Right lobe of liver (tissue), 6 donors: ENCODE data around the gene NPHS1. TPM values are rescaled to one million over a fixed set of nuclear protein-coding genes. Genes with fewer than 3 reads are reported as not detected.

ENCODE experiments used
- ATAC-seq, 4 donors: fragments of 200-7000 bp; cut with Tn5 transposase; one replicate each; pipeline ENCODE4 v1.9.1; 2020; ENCODE audit warnings: mild to moderate bottlenecking in 4 of 4, moderate library complexity in 4 of 4
- DNase-seq, 3 donors: peaks; one replicate each; pipeline ENCODE4 v3.0.0-alpha.2; 2020
- H3K27ac ChIP-seq, 3 donors: fragments of 200-600 bp; one replicate each; pipeline ENCODE4 v1.8.0; 2022
- H3K27me3 ChIP-seq, 2 donors: fragments of 200-600 bp; one replicate each; pipeline ENCODE4 v1.8.0; 2022
- H3K36me3 ChIP-seq, 4 donors: fragments of 200-600 bp; sonication (generic) in 1 of 4; one replicate each; pipeline versions ENCODE4 v1.5.1 to v1.8.0; 2017 to 2022; ENCODE audit warnings: control low read depth in 1 of 4
- H3K4me1 ChIP-seq, 4 donors: fragments of 200-600 bp; sonication (generic) in 1 of 4; one replicate each; pipeline versions ENCODE4 v1.5.1 to v1.8.0; 2017 to 2022; ENCODE audit warnings: control low read depth in 1 of 4
- H3K4me3 ChIP-seq, 3 donors: fragments of 200-600 bp; one replicate each; pipeline ENCODE4 v1.8.0; 2022
- H3K9me3 ChIP-seq, 4 donors: fragments of 200-600 bp; sonication (generic) in 1 of 4; one replicate each; pipeline versions ENCODE4 v1.5.1 to v1.8.0; 2017 to 2022; ENCODE audit warnings: control low read depth in 1 of 4
- CTCF ChIP-seq, 4 donors: fragments of 200-600 bp in 3 of 4; fragments of 450-650 bp in 1 of 4; IDR thresholded peaks; one replicate each; pipeline versions ENCODE4 v1.5.1 to v1.8.0; 2016 to 2022; ENCODE audit warnings: antibody characterized with exemption in 4 of 4, mild to moderate bottlenecking in 2 of 4
- POLR2A ChIP-seq: fragments of 450-650 bp; IDR thresholded peaks from one replicate; pipeline ENCODE4 v1.6.1; 2017; ENCODE audit warnings: antibody characterized with exemption, mild to moderate bottlenecking
- WGBS: methylation state at CpG from one replicate; pipeline ENCODE4 v1.1.6; 2018; ENCODE audit warnings: low coverage, low lambda C conversion rate; ENCODE audit not compliant: insufficient coverage; ENCODE audit errors: missing lambda C conversion rate; 5-methylcytosine and 5-hydroxymethylcytosine counted together
- intact Hi-C, 2 donors: fragments of 100-400 bp; cut with DNase I; formaldehyde crosslinking; loops; one replicate each; pipeline versions ENCODE4 v1.11.2 to v1.14.1; 2022
- total RNA-seq, 6 experiments: library from RNA; depleted of rRNA in 2 of 6; stranded (reverse); fragments of >200 nt in 2 of 6; fragmentation: NEBNext Ultra II Directional in 3 of 6; extraction: Animal tissue kit (Norgen Biotek cat#: 25700) in 3 of 6; gene quantifications; one replicate each; pipeline versions ENCODE4 v1.1.0 to v1.2.4, GENCODE V29; 2016 to 2023
- donor health status: DM: no; HTN: yes; CAD: no.
- donor health status: DM: no; HTN: no; CAD: no.
- donor health status: DM: no; HTN: no; CAD: no.
- donor health status: DM: no; HTN: yes; CAD: no.
- donor health status: DM: no; HTN: yes; CAD: no.

NPHS1 gene
- total RNA-seq, 6 experiments from 2014 or later: not detected

- ATAC-seq: no peak
- peaks cover 0 to 14% (median 0%) of the 10 kb centered on the region in 4 donors for H3K4me1 ChIP-seq
- no peaks in the 10 kb centered on the region for H3K9me3 ChIP-seq
- intact Hi-C loops: no loop called here
- 3% methylated on average over 4 of the region's 15 CpGs for WGBS
- H3K27ac ChIP-seq: no peak overlapping the region
- no peak for DNase-seq
- no peak for TF ChIP-seq POLR2A
- TF ChIP-seq CTCF (IDR thresholded peaks at IDR 0.05): no peak
- peak overlapping the region; percentile 26 to 50 (median 29) for H3K4me3 ChIP-seq
- no peaks in the 10 kb centered on the region for H3K36me3 ChIP-seq
- peaks cover 0 to 18% of the 10 kb centered on the region in 2 donors for H3K27me3 ChIP-seq
These were observed 16.6 kb upstream of the NPHS1 start for GRCh38 chr19:35868823-35869326.

- H3K27ac ChIP-seq: no peak within 1 kb of the TSS
- WGBS: 4% methylated on average over 8 of the region's 60 CpGs
These were observed 16.0 kb upstream of the NPHS1 start, which contains the start of gene APLP1 for GRCh38 chr19:35868172-35868822. APLP1 (plus strand) TSS chr19:35868574; CDS start chr19:35868637, 63 bp downstream.

GRCh38 chr19:35863018-35863417 lies 10.7 kb upstream of the NPHS1 start:
- Histone ChIP-seq H3K9me3 (no peaks in the 10 kb centered on the region), H3K4me3 (no peak overlapping the region), H3K36me3 (no peaks in the 10 kb centered on the region), H3K27me3 (no peaks in the 10 kb centered on the region), H3K4me1 (no peaks in the 10 kb centered on the region), H3K27ac (no peak overlapping the region)
- no peak for ATAC-seq
- 80% methylated on average over 5 of the region's 5 CpGs for WGBS
- no peak for DNase-seq
- TF ChIP-seq CTCF (IDR thresholded peaks at IDR 0.05) (no peak), POLR2A (no peak)
- intact Hi-C loops: no loop called here

More at GRCh38 chr19:35868172-35868822, 16.0 kb upstream of the NPHS1 start, which contains the start of gene APLP1:
- Histone ChIP-seq H3K36me3 (no peaks in the 10 kb centered on the region), H3K4me3 (peak within 1 kb of the TSS; percentile 26 to 50 (median 29)), H3K4me1 (peaks cover 0 to 14% (median 0%) of the 10 kb centered on the region in 4 donors), H3K9me3 (no peaks in the 10 kb centered on the region), H3K27me3 (peaks cover 0 to 18% of the 10 kb centered on the region in 2 donors)
- TF ChIP-seq POLR2A (no peak), CTCF (IDR thresholded peaks at IDR 0.05) (no peak)
- DNase-seq: peak; percentile 67 to 71 (median 71)
- intact Hi-C loops: no loop called here
- peak; percentile 81 to 92 (median 88) for ATAC-seq

GRCh38 chr19:35862528-35862927 lies 10.2 kb upstream of the NPHS1 start:
- TF ChIP-seq POLR2A: no peak
- no peak for TF ChIP-seq CTCF (IDR thresholded peaks at IDR 0.05)
- Histone ChIP-seq H3K4me1 (no peaks in the 10 kb centered on the region), H3K27ac (no peak overlapping the region), H3K9me3 (no peaks in the 10 kb centered on the region), H3K36me3 (no peaks in the 10 kb centered on the region), H3K4me3 (no peak overlapping the region), H3K27me3 (no peaks in the 10 kb centered on the region)
- peak; percentile 42 to 53 (median 44) for ATAC-seq
- 77% methylated on average over 7 of the region's 14 CpGs for WGBS
- intact Hi-C loops: no loop called here
- no peak for DNase-seq
